Pancreas (tissue), 10 donors: Measurements from ENCODE around the gene SYT3. TPM values are rescaled to one million over a fixed set of nuclear protein-coding genes. Genes with fewer than 3 reads are reported as not detected.
A peak's percentile ranks its signal among the peaks of the same experiment; 100 is the strongest.

Experiments used
- ATAC-seq, 4 donors: fragments of 200-7000 bp; cut with Tn5 transposase; one replicate each; pipeline versions ENCODE4 v1.8.0 to v1.9.1; 2020; ENCODE audit warnings: mild to moderate bottlenecking in 4 of 4, moderate library complexity in 4 of 4
- DNase-seq, 6 donors: peaks; one replicate each; pipeline ENCODE4 v3.0.0-alpha.2; 2020
- FAIRE-seq: peaks from 2 replicates; lab custom pipeline; 2012; peaks lifted over from hg19 to GRCh38; lab: Jason Lieb, UNC
- H3K27ac ChIP-seq, 4 donors: fragments of 200-600 bp; sonication (generic); 1 replicate in 3 of 4; 2 replicates in 1 of 4; pipeline versions ENCODE4 v1.5.0 to v1.8.0; 2020
- H3K27me3 ChIP-seq, 4 donors: fragments of 200-600 bp; one replicate each; pipeline ENCODE4 v1.8.0; 2021
- H3K36me3 ChIP-seq, 3 donors: fragments of 200-600 bp; sonication (generic) in 1 of 3; one replicate each; pipeline versions ENCODE4 v1.5.0 to v1.8.0; 2020 to 2021
- H3K4me1 ChIP-seq, 3 donors: fragments of 200-600 bp; one replicate each; pipeline ENCODE4 v1.8.0; 2021
- H3K4me3 ChIP-seq, 4 donors: fragments of 200-600 bp; sonication (generic) in 2 of 4; one replicate each; pipeline versions ENCODE4 v1.5.0 to v1.8.0; 2020 to 2021
- H3K9me3 ChIP-seq, 4 donors: fragments of 200-600 bp; one replicate each; pipeline ENCODE4 v1.8.0; 2021
- WGBS, 2 donors: extraction: QIAGEN DNeasy Blood & Tissue Kit; methylation state at CpG; one replicate each; pipeline ENCODE4 v1.1.7; 2013; 5-methylcytosine and 5-hydroxymethylcytosine counted together
- intact Hi-C, 3 donors: fragments of 100-400 bp; cut with DNase I; formaldehyde crosslinking; loops; one replicate each; pipeline versions ENCODE4 v1.11.1 to v1.14.2; 2022
- polyA plus RNA-seq, 2 donors: library from polyadenylated mRNA; stranded (reverse); fragments of 200-250 nt; gene quantifications; one replicate each; pipeline ENCODE4 v1.2.3, GENCODE V29; 2013
- total RNA-seq, 6 donors: library from RNA; stranded (reverse); fragmentation: NEBNext Ultra II Directional in 4 of 6; extraction: Animal tissue kit (Norgen Biotek cat#: 25700) in 4 of 6; gene quantifications; one replicate each; pipeline versions ENCODE4 v1.2.1 to v1.2.4, GENCODE V29; 2021 to 2023
- TF ChIP-seq, protein P1 (sequence below), 4 donors: fragments of 200-600 bp; sonication (generic) in 3 of 4; IDR thresholded peaks; one replicate each; pipeline versions ENCODE4 v1.5.0 to v1.8.0; 2021; ENCODE audit warnings: antibody characterized with exemption in 4 of 4
- donor health status: healthy with polysubstance abuse.
- donor health status: DM: no; HTN: no; CAD: no; lungs with moderate emphysema.
- donor health status: DM: no; HTN: no; CAD: no.
- donor health status: control.
- donor health status: control.
- donor health status: Bipolar disorder and iron deficiency.
- donor health status: DM: yes; HTN: yes; CAD: no.
- donor health status: DM: no; HTN: no; CAD: no.
- donor health status: DM: no; HTN: no; CAD: no.
- donor health status: DM: yes; HTN: yes; CAD: no.

SYT3 gene, protein sequence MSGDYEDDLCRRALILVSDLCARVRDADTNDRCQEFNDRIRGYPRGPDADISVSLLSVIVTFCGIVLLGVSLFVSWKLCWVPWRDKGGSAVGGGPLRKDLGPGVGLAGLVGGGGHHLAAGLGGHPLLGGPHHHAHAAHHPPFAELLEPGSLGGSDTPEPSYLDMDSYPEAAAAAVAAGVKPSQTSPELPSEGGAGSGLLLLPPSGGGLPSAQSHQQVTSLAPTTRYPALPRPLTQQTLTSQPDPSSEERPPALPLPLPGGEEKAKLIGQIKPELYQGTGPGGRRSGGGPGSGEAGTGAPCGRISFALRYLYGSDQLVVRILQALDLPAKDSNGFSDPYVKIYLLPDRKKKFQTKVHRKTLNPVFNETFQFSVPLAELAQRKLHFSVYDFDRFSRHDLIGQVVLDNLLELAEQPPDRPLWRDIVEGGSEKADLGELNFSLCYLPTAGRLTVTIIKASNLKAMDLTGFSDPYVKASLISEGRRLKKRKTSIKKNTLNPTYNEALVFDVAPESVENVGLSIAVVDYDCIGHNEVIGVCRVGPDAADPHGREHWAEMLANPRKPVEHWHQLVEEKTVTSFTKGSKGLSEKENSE
- total RNA-seq (under 1 TPM; 0.09 to 0.63 (median 0.37) TPM), polyA plus RNA-seq (under 1 TPM; 0.30 to 0.94 TPM)

DNA sequence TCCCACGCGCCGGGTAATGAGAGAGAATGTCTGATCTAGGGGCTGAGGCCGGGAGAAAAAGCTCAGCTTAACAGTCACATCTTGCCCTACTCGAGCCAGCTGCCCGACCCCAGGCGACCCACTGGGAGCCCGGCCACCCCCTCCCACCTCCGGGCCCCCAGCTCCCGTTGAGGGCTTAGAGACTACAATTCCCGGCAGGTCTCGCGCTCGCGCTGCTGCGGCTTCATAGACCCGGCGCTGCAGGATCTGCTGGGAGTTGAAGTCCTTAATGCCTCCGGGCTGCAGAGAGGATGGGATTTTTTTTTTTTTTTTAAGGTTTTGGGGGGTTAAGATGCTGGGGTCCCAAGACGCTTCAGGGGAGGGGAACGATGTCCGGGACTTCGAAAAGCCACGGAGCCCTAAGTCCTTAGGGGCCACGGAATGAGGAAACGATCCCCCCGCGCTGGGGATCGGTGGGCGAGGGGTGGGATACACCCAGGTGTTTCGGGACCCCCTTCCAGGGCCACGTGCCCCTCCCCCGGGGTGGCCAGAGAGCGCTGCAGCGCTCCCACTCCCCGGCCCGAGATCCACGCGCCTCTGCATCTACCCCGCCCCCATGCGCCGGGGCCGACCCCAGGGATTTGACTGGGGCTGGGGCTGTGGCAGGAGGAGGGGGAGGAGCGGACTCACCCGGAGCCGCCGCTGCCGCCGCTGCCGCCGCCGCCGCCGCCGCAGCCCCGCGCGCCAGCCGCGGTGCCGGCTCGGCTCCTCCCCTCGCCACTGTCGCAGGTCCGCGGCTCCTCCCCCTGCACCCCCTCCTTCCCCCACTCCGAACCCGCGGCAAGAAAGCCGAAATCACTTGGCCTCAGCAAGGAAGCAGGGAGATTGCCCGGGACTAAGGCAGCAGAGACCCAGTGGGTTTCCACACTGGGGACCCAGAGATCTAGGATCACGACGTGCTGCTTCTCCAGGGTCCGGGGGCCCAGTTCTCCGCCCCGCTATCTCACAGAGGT is at the start of gene SYT3:
Gene SYT3, minus strand, starts transcription at position 761 of the 992 bp plus-strand sequence. CDS start 2,470 bp downstream, outside the sequence.
- no peaks in the 10 kb centered on the region for H3K36me3 ChIP-seq
- peak; percentile 26 to 80 (median 52) for DNase-seq
- no peak for FAIRE-seq
- H3K27me3 ChIP-seq = peaks cover 0 to 12% (median 2%) of the 10 kb centered on the region in 4 donors
- TF ChIP-seq, protein P1, sequence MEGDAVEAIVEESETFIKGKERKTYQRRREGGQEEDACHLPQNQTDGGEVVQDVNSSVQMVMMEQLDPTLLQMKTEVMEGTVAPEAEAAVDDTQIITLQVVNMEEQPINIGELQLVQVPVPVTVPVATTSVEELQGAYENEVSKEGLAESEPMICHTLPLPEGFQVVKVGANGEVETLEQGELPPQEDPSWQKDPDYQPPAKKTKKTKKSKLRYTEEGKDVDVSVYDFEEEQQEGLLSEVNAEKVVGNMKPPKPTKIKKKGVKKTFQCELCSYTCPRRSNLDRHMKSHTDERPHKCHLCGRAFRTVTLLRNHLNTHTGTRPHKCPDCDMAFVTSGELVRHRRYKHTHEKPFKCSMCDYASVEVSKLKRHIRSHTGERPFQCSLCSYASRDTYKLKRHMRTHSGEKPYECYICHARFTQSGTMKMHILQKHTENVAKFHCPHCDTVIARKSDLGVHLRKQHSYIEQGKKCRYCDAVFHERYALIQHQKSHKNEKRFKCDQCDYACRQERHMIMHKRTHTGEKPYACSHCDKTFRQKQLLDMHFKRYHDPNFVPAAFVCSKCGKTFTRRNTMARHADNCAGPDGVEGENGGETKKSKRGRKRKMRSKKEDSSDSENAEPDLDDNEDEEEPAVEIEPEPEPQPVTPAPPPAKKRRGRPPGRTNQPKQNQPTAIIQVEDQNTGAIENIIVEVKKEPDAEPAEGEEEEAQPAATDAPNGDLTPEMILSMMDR (IDR thresholded peaks at IDR 0.05) = no peak
- no peaks in the 10 kb centered on the region for H3K9me3 ChIP-seq
- H3K4me1 ChIP-seq = no peaks in the 10 kb centered on the region
- peak within 1 kb of the TSS; percentile 18 to 49 (median 34) for H3K4me3 ChIP-seq
- 4 to 6% methylated on average over 41 to 72 of the region's 76 CpGs for WGBS, 2 donors
- intact Hi-C loops = no loop called here
- no peak within 1 kb of the TSS for H3K27ac ChIP-seq
- peak; percentile 87 to 98 (median 94) for ATAC-seq

DNA sequence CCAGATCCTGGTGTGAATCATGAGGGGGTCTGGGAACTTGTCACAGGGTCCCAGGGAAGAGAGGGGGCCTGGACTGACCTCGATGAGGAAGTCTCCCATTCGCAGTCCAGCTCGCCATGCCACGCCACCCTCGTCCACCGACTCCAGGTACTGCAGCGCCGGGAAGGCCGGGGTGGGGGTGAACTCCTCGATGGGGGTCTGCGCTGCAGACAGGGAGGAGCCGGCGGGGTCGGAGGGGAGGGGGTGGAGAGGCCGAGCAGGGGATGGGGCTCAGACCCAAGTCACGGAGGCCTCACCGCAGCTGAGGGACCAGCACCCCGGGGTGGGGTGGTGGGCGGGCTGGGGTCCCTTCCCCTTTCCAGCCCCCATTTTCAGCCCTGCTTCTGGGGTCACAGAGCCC is 49.1 kb upstream of the SYT3 start:
- Histone ChIP-seq H3K4me3 (no peak overlapping the region), H3K9me3 (no peaks in the 10 kb centered on the region), H3K36me3 (no peaks in the 10 kb centered on the region), H3K27ac (no peak overlapping the region), H3K4me1 (no peaks in the 10 kb centered on the region), H3K27me3 (peaks cover 0 to 19% (median 1%) of the 10 kb centered on the region in 4 donors)
- DNase-seq (no peak), FAIRE-seq (no peak), ATAC-seq (no peak)
- 48% methylated on average over 15 to 19 of the region's 19 CpGs for WGBS, 2 donors
- intact Hi-C loops = no loop called here
- TF ChIP-seq, protein P1 (IDR thresholded peaks at IDR 0.05) = no peak

DNA sequence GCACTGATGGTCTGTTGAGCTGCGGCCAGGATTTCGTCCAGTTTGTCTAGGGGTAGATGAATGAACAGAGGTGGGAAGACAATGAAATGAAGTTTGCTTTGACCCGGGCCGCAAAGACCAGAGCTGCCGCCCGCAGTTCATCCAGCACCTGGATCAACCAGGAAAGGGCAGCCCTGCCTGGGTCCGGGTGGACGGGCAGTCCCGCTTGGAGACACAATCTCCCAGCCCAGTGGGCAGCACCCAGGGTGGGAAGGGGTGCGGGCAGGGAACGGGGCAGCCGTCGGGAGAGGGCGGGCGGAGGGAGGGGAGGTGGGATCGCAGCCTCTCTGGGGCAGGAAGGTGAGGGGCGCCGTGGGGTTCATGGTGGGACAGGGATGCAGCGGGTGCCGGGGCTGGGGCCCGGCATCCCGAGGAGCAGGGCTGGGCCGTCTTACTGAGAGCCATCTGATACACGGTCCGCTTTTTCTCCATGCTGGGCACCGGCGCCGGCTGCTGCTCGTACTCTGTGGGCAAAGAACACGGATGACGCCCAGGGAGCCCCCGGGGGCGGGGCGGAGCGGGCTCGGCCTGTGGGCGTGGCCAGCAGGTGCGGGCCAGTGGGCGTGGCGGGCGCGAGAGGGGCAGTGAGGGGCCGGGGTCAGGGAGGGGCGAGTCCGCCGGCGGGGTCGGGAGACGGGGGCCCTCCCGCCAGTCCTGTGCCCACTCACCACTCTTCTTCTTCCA is 46.8 kb upstream of the SYT3 start:
- no peaks in the 10 kb centered on the region for H3K4me1 ChIP-seq
- no peaks in the 10 kb centered on the region for H3K9me3 ChIP-seq
- no peak for FAIRE-seq
- 10 to 12% methylated on average over 30 to 49 of the region's 50 CpGs for WGBS, 2 donors
- H3K27me3 ChIP-seq = peaks cover 0 to 19% (median 0%) of the 10 kb centered on the region in 4 donors
- TF ChIP-seq, protein P1 (IDR thresholded peaks at IDR 0.05) = no peak
- intact Hi-C loops = no loop called here
- H3K36me3 ChIP-seq = no peaks in the 10 kb centered on the region
- no peak overlapping the region for H3K27ac ChIP-seq
- no peak for ATAC-seq
- DNase-seq = no peak
- H3K4me3 ChIP-seq = no peak overlapping the region
